Upper lobe of right lung (tissue), 1 donor: ENCODE measurements around the gene SNN. TPM values are rescaled to one million over a fixed set of nuclear protein-coding genes. Genes with fewer than 3 reads are reported as not detected.

ENCODE experiments used
- ATAC-seq: fragments of 200-7000 bp; cut with Tn5 transposase; one replicate; pipeline ENCODE4 v1.9.1; 2020; ENCODE audit warnings: mild to moderate bottlenecking, moderate library complexity
- DNase-seq: peaks from one replicate; pipeline ENCODE4 v3.0.0-alpha.2; 2020
- H3K27ac ChIP-seq: fragments of 200-600 bp; one replicate; pipeline ENCODE4 v1.8.0; 2022
- H3K27me3 ChIP-seq: fragments of 200-600 bp; one replicate; pipeline ENCODE4 v1.8.0; 2022; ENCODE audit warnings: mild to moderate bottlenecking
- H3K36me3 ChIP-seq: fragments of 200-600 bp; one replicate; pipeline ENCODE4 v1.8.0; 2022
- H3K4me1 ChIP-seq: fragments of 200-600 bp; one replicate; pipeline ENCODE4 v1.8.0; 2022
- H3K4me3 ChIP-seq: fragments of 200-600 bp; one replicate; pipeline ENCODE4 v1.8.0; 2022; ENCODE audit warnings: mild to moderate bottlenecking
- H3K9me3 ChIP-seq: fragments of 200-600 bp; one replicate; pipeline ENCODE4 v1.8.0; 2022
- intact Hi-C: fragments of 100-400 bp; cut with DNase I; formaldehyde crosslinking; loops from one replicate; pipeline ENCODE4 v1.11.0; 2022
- total RNA-seq: library from RNA; stranded (reverse); fragmentation: NEBNext Ultra II Directional; extraction: Animal tissue kit (Norgen Biotek cat#: 25700); gene quantifications from one replicate; pipeline ENCODE4 v1.2.1, GENCODE V29; 2021
- TF ChIP-seq, protein P1 (sequence below): fragments of 200-600 bp; IDR thresholded peaks from one replicate; pipeline ENCODE4 v1.8.0; 2022; ENCODE audit warnings: antibody characterized with exemption
- donor health status: DM: no; HTN: yes; CAD: no; lungs with severe emphysema.

The SNN gene
- total RNA-seq, 1 donor from 2014 or later: 31.1 TPM

DNA sequence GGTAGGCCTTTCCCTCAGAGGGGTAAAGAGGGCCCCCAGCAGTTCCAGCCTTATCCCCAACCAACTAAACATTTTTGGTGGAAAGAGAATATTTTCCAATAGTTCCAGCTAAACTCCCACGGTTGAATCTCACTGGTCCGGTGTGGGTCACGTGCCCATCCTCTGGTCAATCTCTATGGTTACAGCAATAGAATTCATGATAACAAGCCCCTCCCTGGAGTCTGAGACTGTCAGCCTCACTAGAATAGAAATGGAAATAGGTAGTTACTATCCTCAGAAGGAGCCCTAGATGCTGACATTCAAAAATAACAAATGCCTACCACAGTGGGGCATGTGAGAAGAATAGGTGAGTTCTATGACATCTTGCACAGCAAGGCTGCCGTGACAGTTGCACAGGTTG, 44.0 kb upstream of the SNN start:
- intact Hi-C loops: no loop called here
- Histone ChIP-seq H3K27me3 (no peaks in the 10 kb centered on the region), H3K36me3 (no peaks in the 10 kb centered on the region), H3K9me3 (no peaks in the 10 kb centered on the region), H3K4me3 (no peak overlapping the region), H3K4me1 (peaks cover 22% of the 10 kb centered on the region), H3K27ac (no peak overlapping the region)
- no peak for ATAC-seq
- TF ChIP-seq, protein P1, sequence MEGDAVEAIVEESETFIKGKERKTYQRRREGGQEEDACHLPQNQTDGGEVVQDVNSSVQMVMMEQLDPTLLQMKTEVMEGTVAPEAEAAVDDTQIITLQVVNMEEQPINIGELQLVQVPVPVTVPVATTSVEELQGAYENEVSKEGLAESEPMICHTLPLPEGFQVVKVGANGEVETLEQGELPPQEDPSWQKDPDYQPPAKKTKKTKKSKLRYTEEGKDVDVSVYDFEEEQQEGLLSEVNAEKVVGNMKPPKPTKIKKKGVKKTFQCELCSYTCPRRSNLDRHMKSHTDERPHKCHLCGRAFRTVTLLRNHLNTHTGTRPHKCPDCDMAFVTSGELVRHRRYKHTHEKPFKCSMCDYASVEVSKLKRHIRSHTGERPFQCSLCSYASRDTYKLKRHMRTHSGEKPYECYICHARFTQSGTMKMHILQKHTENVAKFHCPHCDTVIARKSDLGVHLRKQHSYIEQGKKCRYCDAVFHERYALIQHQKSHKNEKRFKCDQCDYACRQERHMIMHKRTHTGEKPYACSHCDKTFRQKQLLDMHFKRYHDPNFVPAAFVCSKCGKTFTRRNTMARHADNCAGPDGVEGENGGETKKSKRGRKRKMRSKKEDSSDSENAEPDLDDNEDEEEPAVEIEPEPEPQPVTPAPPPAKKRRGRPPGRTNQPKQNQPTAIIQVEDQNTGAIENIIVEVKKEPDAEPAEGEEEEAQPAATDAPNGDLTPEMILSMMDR: no peak
- no peak for DNase-seq

DNA sequence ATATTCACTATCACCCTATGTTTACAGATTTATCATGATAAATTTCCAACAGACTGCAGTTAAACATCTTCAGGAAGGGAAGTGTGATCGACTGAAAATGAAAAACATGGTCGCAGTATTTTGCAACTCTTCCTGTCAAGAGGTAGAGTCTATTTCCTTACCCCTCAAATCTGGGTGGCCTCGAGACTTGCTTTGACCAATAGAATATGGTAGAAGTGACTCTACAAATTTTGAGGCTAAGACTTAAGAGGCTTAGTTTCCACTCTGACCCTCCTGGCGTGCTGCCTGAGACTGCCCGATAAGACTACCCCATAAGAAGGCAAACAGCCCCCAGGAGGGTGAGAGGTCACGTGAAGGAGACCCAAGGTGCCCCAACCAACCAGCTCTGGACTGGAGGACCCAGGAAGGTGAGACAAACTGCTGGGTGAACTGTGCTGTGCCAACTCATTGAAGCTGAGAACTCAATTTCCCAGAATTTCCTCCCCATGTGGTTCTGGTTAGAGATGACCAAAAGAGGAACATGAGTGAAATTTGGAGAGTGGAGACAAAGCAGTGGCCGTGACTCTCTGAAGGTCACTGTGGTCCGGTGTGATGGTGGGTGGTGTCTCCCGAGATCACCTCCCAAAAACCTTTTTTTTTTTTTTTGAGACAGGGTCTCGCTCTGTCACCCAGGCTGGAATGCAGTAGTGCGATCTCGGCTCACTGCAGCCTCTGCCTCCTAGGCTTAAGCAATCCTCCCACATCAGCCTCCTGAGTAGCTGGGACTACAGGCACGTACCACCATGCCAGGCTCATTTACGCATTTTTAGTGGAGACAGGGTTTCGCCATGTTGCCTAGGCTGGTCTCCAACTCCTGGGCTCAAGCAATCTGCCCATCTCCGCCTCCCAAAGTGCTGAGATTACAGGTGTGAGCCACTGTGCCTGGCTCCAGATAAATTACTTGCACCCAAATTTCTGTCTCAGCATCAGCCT, 43.3 kb upstream of the SNN start:
- ATAC-seq (peak; percentile 65), DNase-seq (no peak)
- Histone ChIP-seq H3K27ac (peak overlapping the region; percentile 53), H3K9me3 (no peaks in the 10 kb centered on the region), H3K4me1 (peaks cover 26% of the 10 kb centered on the region), H3K27me3 (no peaks in the 10 kb centered on the region), H3K36me3 (no peaks in the 10 kb centered on the region), H3K4me3 (no peak overlapping the region)
- intact Hi-C loops: no loop called here
- TF ChIP-seq, protein P1: no peak

DNA sequence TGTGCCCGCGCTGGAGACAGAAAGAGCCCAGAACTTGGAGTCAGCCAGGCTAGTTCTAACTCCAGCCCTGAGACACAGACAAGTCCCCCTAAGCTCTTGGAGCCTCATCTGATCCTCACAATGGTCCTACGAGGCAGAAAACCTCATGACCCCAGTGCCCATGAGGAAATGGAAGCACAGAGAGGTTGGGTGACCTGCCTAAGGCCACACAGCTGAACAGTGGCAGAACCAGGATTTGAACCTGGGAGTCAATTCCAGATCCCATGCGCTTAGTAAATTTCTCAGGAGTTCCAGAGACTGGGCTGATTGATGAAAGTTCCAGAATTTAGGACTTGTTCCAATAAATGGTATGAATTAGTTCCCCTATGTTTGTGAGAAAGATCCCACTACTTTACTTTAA, 42.5 kb upstream of the SNN start:
- no peaks in the 10 kb centered on the region for H3K27me3 ChIP-seq
- H3K4me3 ChIP-seq: no peak overlapping the region
- no peaks in the 10 kb centered on the region for H3K9me3 ChIP-seq
- ATAC-seq (no peak), DNase-seq (no peak)
- TF ChIP-seq, protein P1: no peak
- peak overlapping the region; percentile 53 for H3K27ac ChIP-seq
- H3K4me1 ChIP-seq: peaks cover 33% of the 10 kb centered on the region
- no peaks in the 10 kb centered on the region for H3K36me3 ChIP-seq
- intact Hi-C loops: no loop called here

DNA sequence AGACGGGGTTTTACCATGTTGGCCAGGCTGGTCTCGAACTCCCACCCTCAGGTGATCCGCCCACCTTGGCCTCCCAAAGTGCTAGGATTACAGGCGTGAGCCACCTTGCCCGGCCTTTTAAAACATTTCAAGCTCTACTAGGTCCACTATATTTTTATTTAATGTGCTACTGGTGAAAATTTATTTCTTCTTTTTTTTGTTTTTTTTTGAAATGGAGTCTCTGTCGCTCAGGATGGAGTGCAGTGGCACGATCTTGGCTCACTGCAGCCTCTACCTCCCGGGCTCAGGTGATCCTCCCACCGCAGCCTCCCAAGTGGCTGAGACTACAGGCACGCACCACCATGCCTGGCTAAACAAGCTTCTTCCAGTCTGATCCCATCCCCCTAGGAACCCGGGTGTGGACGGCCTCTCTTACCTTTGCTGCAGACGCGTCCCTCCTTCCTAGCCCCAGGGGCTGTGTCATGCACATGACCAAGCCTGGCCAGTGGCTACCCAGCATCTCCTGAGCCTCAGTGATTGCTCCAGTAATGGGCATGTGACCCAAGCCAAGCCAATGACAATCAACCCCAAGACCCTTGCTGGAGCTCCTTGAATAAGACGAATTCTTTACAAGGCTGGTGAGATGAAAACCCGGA, 41.5 kb upstream of the SNN start:
- no peak for ATAC-seq
- no peaks in the 10 kb centered on the region for H3K36me3 ChIP-seq
- H3K27me3 ChIP-seq: no peaks in the 10 kb centered on the region
- H3K4me3 ChIP-seq: no peak overlapping the region
- intact Hi-C loops: no loop called here
- H3K27ac ChIP-seq: peak overlapping the region; percentile 30
- H3K4me1 ChIP-seq: peaks cover 30% of the 10 kb centered on the region
- TF ChIP-seq, protein P1: no peak
- DNase-seq: no peak
- H3K9me3 ChIP-seq: no peaks in the 10 kb centered on the region

DNA sequence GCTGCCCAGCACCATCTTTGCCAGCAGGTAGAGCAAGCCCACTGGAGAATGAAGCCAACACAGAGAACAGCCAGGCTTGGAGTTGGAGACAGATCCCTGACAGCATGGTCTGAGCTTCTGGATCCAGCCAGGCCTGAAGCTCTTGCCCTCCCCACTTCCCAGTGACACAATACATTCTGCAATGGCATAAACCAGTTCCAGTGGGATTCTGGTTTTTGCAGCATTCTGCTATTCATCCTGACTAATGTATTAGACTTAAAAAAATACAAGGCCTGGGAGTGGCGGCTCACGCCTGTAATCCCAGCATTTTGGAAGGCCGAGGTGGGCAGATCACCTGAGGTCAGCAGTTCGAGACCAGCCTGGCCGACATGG, 41.0 kb upstream of the SNN start:
- TF ChIP-seq, protein P1: no peak
- peak overlapping the region; percentile 30 for H3K27ac ChIP-seq

More for the DNA sequence above, 41.0 kb upstream of the SNN start:
- DNase-seq: no peak
- no peak for ATAC-seq
- no peaks in the 10 kb centered on the region for H3K9me3 ChIP-seq
- intact Hi-C loops: no loop called here
- H3K4me1 ChIP-seq: peaks cover 32% of the 10 kb centered on the region
- no peaks in the 10 kb centered on the region for H3K27me3 ChIP-seq
- H3K36me3 ChIP-seq: no peaks in the 10 kb centered on the region
- no peak overlapping the region for H3K4me3 ChIP-seq
